Activated CD8-positive, alpha-beta T cell treated with anti-CD3 and anti-CD28 coated beads, Interleukin-2, amount 10 ng/mL, durations not matched to agents 7 days and 5 days (primary cell): Measurements from ENCODE around the gene DNAAF3. TPM values are rescaled to one million over a fixed set of nuclear protein-coding genes. Genes with fewer than 3 reads are reported as not detected.

Experiments
- ATAC-seq: fragments of 150-1000 bp; cut with Tn5 transposase; one replicate; pipeline ENCODE4 v1.10.0; 2021; ENCODE audit warnings: moderate library complexity
- CTCF ChIA-PET: fragments of 350-600 bp; sonication (Branson Sonifier 250); formaldehyde crosslinking; loops from one replicate; lab custom pipeline; 2021; ENCODE audit warnings: antibody characterized with exemption; lab: Charles Lee
- POLR2A ChIA-PET: fragments of 350-600 bp; sonication (Branson Sonifier 250); formaldehyde crosslinking; loops from one replicate; lab custom pipeline; 2021; ENCODE audit warnings: antibody characterized with exemption; lab: Charles Lee
- DNase-seq: peaks from one replicate; pipeline ENCODE4 v3.0.0-alpha.2; 2020
- H3K27ac Mint-ChIP-seq: one replicate; pipeline ENCODE4 v1.8.0; 2021; ENCODE audit warnings: mild to moderate bottlenecking, mixed read lengths
- H3K27me3 Mint-ChIP-seq: one replicate; pipeline ENCODE4 v1.8.0; 2021; ENCODE audit warnings: low read depth, mixed read lengths
- H3K36me3 Mint-ChIP-seq: one replicate; pipeline ENCODE4 v1.8.0; 2021; ENCODE audit warnings: low read depth, mixed read lengths
- H3K4me1 Mint-ChIP-seq: one replicate; pipeline ENCODE4 v1.8.0; 2021; ENCODE audit warnings: low read depth, mixed read lengths
- H3K4me3 Mint-ChIP-seq: one replicate; pipeline ENCODE4 v1.8.0; 2021; ENCODE audit warnings: mild to moderate bottlenecking, mixed read lengths
- H3K9me3 Mint-ChIP-seq: one replicate; pipeline ENCODE4 v1.8.0; 2022; ENCODE audit warnings: mixed read lengths; ENCODE audit not compliant: insufficient read depth
- total RNA-seq, 2 experiments: library from RNA; stranded (reverse); gene quantifications; one replicate each; pipeline ENCODE4 v1.2.3, GENCODE V29; 2021

Gene DNAAF3
- total RNA-seq, 2 experiments from 2014 or later, result 0.21 to 0.23 TPM

DNA sequence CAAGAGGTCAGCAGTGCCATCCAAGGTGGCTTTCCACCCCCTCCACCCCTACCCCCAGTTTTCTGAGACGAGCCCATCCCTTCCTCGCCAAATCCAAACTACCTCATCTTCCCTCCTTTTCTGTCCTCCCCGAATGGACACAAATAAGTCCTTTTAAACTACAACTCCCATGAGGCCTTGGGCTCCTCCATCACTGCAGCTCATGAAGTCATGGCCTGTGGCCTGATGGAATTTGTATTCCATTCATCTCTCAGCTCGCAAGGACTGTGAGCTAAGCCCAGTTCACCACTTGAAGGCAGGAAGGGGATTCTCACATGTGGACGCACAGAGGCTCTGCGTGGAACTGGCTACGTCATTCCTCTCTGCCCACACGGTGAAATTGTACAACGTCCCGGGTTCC lies 30.4 kb upstream of the DNAAF3 start:
- peaks cover 2% of the 10 kb centered on the region for H3K27me3 Mint-ChIP-seq
- no peak for DNase-seq
- no peak for ATAC-seq
- CTCF ChIA-PET, result no interaction called here
- no peak overlapping the region for H3K27ac Mint-ChIP-seq
- no peaks in the 10 kb centered on the region for H3K4me1 Mint-ChIP-seq
- no peaks in the 10 kb centered on the region for H3K9me3 Mint-ChIP-seq
- no peaks in the 10 kb centered on the region for H3K36me3 Mint-ChIP-seq
- POLR2A ChIA-PET, result no interaction called here
- no peak overlapping the region for H3K4me3 Mint-ChIP-seq

DNA sequence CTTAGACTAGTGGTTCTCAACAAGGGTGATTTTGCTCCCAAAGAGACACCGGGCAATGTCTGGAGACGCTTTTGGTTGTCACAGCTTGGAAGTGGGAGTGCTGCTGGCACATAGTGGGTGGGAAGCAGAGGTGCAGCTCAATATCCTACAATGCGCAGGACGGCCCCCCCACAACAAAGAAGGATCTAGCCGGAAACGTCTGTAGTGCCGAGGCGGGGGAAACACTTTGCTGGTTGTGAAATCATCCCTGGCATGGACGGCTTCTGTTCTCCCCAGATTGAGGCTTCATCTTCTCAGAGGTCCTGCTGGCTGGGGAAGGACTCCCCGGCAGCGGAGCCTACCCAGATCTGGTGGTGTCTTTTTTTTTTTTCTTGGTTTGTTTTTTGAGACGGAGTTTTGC lies 27.1 kb upstream of the DNAAF3 start:
- ATAC-seq (no peak), DNase-seq (no peak)
- Mint-ChIP-seq H3K4me3 (no peak overlapping the region), H3K27me3 (no peaks in the 10 kb centered on the region), H3K36me3 (no peaks in the 10 kb centered on the region), H3K9me3 (no peaks in the 10 kb centered on the region), H3K4me1 (peaks cover 9% of the 10 kb centered on the region), H3K27ac (no peak overlapping the region)
- CTCF ChIA-PET, result no interaction called here
- POLR2A ChIA-PET, result interaction anchor here (1.1 to 1.2 kb wide), 2 partner anchors 11 to 214 kb away, joined by 4 read pairs; partner anchors contain the start of gene UBE2S

DNA sequence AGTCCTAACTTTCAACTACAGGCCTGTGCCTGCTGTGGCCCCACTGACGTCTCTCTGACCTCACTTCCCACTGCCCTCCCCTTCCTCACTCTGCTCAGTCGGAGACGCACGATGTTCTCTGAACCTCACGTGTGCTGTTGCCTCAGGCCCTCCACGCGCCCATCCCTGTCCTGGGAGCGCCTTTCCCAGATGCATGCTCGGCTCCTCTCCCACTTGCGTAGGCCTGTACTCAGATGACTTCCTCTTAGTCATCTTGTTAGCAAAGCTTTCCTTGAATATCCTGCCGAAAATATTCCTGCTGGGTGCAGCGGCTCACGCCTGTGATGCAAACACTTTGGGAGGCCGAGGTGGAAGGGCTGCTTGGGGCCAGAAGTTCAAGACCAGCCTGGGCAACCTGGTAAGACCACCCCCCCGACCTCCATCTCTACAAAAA lies 23.0 kb upstream of the DNAAF3 start:
- no peaks in the 10 kb centered on the region for H3K36me3 Mint-ChIP-seq
- no peaks in the 10 kb centered on the region for H3K9me3 Mint-ChIP-seq
- no peak for DNase-seq
- ChIA-PET CTCF (no interaction called here), POLR2A (no interaction called here)
- peaks cover 2% of the 10 kb centered on the region for H3K27me3 Mint-ChIP-seq
- H3K4me1 Mint-ChIP-seq, result peaks cover 20% of the 10 kb centered on the region
- no peak for ATAC-seq
- no peak overlapping the region for H3K27ac Mint-ChIP-seq
- no peak overlapping the region for H3K4me3 Mint-ChIP-seq

DNA sequence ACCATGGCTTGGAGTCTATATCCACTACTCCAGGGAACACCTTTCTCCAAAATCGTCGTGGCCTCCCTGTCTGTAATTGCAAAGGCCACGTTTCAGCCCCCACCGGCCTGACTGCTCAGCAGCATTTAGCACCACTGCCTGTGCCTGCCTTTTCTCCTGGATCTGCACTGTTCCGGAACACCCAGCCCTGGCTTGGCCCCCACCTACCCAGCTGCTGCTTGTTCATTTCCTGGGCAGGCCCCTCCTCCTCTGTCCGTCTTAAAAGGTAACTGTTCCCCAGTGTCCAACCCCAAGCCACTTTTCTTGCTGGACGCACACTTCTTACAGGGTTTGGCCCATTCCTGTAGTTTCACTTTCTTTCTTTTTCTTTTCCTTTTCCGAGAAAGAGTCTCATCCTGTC lies 22.2 kb upstream of the DNAAF3 start:
- DNase-seq (no peak), ATAC-seq (no peak)
- peak overlapping the region; percentile 32 for H3K27ac Mint-ChIP-seq
- H3K27me3 Mint-ChIP-seq, result peaks cover 2% of the 10 kb centered on the region
- H3K9me3 Mint-ChIP-seq, result no peaks in the 10 kb centered on the region
- peaks cover 23% of the 10 kb centered on the region for H3K4me1 Mint-ChIP-seq
- CTCF ChIA-PET, result no interaction called here
- POLR2A ChIA-PET, result no interaction called here
- H3K36me3 Mint-ChIP-seq, result no peaks in the 10 kb centered on the region
- H3K4me3 Mint-ChIP-seq, result no peak overlapping the region

DNA sequence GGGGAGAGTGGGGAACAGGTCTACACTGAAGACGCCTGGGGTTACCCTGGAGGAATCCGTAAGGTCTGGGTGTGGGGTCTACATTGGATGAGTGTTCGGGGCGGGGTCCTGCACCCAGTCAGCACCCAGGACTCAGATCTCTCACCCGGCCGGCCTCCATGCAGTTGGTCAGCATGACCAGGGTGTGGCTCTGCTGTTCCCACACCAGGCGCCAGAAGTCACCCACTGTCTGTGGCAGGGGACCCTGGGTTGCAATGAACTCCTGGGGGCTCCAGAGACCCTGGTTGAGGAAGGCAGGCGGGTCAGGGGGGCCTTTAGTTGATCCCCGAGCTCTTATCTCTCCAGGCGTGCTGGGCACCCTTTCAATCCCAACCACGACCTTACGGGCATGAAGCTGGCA lies 19.7 kb upstream of the DNAAF3 start:
- ChIA-PET CTCF (no interaction called here), POLR2A (no interaction called here)
- H3K4me1 Mint-ChIP-seq, result peaks cover 23% of the 10 kb centered on the region
- no peaks in the 10 kb centered on the region for H3K36me3 Mint-ChIP-seq
- DNase-seq (no peak), ATAC-seq (no peak)
- H3K4me3 Mint-ChIP-seq, result no peak overlapping the region
- H3K27ac Mint-ChIP-seq, result no peak overlapping the region
- H3K9me3 Mint-ChIP-seq, result no peaks in the 10 kb centered on the region
- H3K27me3 Mint-ChIP-seq, result peaks cover 13% of the 10 kb centered on the region

DNA sequence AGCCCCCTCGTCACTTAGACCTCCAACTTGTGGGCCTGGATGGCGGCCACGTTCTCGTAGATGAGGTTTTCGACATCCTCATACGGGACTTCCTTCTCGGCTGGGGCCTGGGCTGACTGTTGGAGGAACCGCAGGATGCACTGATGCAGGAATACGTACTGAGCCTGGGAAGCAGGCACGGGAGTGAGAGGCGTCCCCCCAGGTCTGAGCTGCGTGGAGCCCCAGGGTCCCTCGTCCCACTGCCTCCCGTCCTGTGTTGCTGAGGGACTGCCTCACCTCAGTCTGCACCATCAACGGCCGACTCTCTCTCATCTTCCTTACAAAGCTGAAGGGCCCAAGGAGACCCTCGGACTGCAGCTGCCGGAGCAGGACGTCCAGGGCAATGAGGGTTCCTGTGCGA lies 15.3 kb upstream of the DNAAF3 start:
- POLR2A ChIA-PET, result no interaction called here
- ATAC-seq, result no peak
- peaks cover 35% of the 10 kb centered on the region for H3K4me1 Mint-ChIP-seq
- H3K4me3 Mint-ChIP-seq, result no peak overlapping the region
- peaks cover 32% of the 10 kb centered on the region for H3K27me3 Mint-ChIP-seq
- H3K36me3 Mint-ChIP-seq, result no peaks in the 10 kb centered on the region
- DNase-seq, result no peak
- no peak overlapping the region for H3K27ac Mint-ChIP-seq
- H3K9me3 Mint-ChIP-seq, result no peaks in the 10 kb centered on the region
- CTCF ChIA-PET, result no interaction called here

DNA sequence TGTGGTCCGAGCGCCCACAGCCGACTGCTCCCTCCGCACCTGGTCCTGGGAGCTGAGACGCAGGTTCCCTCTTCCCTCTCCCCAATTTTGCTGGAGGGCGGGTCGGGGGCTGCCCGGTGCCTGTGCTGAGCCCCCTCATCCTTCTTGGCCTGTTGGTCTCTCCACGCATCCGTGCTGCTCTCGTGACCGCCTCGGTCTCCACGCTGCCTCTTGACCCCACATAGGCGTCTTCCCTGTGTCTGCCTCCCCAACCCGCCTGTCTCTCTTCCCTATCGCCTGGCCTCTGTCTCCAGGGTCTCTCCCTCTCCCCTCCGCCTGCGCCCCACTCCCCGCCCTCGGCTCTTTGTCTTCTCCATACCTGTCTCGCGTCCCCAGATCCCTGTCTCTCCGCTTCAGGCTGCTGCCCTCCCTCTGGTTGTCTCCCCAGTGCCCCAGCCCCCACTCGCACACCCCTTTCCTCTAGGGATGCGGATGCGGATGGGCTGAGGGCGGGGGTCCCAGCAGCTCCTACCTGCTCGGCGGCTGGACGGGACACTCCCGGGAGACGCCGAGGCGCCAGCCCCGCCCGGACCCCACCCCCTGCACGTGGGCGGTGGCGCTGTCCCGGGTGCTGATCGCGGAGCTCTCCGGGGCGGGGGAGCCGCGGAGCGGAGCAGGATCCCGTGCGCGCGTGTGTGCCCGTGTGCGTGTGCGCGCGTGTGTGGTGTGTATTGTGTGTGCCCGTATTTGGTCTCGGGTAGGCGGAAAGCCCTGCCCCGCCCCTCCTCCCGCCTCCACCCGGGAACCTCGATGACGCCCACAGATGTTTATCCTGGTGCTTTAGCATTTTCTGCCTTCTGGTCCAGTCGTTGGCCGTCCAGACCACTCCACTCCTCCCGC lies 13.4 kb upstream of the DNAAF3 start, which contains the start of gene SYT5:
TSS of gene SYT5 (minus strand) at position 684 of the 879 bp plus-strand sequence. CDS start 1,248 bp downstream, outside the sequence.
- ATAC-seq (peak; percentile 54), DNase-seq (peak; percentile 74)
- H3K4me1 Mint-ChIP-seq, result peaks cover 33% of the 10 kb centered on the region
- H3K4me3 Mint-ChIP-seq, result peak within 1 kb of the TSS; percentile 65
- no peaks in the 10 kb centered on the region for H3K36me3 Mint-ChIP-seq
- POLR2A ChIA-PET, result interaction anchor here (0.7 to 1.1 kb wide), 2 partner anchors 79 to 228 kb away, joined by 4 read pairs; partner anchors contain the start of genes PPP6R1 and UBE2S
- peaks cover 43% of the 10 kb centered on the region for H3K27me3 Mint-ChIP-seq
- peak within 1 kb of the TSS; percentile 67 for H3K27ac Mint-ChIP-seq
- CTCF ChIA-PET, result no interaction called here
- peaks cover 3% of the 10 kb centered on the region for H3K9me3 Mint-ChIP-seq

DNA sequence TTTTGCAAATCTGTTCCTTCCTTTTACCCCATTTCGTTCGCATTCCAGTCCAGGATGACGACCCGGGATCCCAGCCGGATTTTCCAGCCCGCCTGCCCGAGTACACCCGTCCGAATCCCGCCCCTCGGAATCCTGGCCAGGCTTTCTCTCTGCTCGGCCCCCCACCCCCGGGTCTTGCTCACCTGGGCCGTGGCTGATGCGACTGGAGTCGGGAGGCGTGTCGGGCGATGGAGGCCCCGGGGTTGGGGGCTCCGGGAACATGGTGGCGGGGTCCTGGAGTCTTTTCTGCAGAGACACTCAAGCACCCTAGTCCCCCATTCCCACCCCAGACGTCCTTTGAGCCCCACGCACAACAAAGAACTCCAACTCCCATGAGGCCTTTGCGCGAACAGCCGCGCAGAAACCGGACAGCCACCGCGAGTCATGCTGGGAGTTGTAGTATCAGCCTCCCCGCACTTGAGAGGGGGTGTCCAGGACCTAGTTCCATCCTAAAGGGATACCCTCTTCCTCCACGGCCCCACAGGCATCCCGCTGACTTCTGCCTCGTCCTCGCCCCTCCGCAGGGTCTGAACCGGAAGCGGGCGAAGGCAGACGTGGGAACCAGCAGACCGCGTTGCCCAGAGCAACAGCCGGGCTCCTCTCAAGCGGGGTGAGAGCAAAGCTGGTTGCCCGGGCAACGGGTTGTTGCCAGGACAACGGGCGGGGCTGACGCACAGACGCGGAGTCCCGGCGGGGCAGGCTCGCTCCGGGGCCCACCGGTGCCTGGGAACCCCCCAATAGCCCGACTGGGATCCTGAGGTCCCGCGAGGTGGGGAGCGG lies 12.6 kb upstream of the DNAAF3 start:
- peak overlapping the region; percentile 65 for H3K4me3 Mint-ChIP-seq
- DNase-seq (peak; percentile 96), ATAC-seq (peak; percentile 83)
- H3K27me3 Mint-ChIP-seq, result peaks cover 49% of the 10 kb centered on the region
- H3K4me1 Mint-ChIP-seq, result peaks cover 36% of the 10 kb centered on the region
- POLR2A ChIA-PET, result interaction anchor here (0.6 to 0.7 kb wide), 2 partner anchors 31 to 229 kb away, joined by 3 to 4 read pairs; partner anchors contain the start of gene UBE2S
- peaks cover 3% of the 10 kb centered on the region for H3K9me3 Mint-ChIP-seq
- peak overlapping the region; percentile 67 for H3K27ac Mint-ChIP-seq
- no peaks in the 10 kb centered on the region for H3K36me3 Mint-ChIP-seq
- CTCF ChIA-PET, result interaction anchor here (1.5 kb wide), 1 partner anchor 13 kb away, joined by 4 read pairs; the partner anchor contains the start of gene DNAAF3

DNA sequence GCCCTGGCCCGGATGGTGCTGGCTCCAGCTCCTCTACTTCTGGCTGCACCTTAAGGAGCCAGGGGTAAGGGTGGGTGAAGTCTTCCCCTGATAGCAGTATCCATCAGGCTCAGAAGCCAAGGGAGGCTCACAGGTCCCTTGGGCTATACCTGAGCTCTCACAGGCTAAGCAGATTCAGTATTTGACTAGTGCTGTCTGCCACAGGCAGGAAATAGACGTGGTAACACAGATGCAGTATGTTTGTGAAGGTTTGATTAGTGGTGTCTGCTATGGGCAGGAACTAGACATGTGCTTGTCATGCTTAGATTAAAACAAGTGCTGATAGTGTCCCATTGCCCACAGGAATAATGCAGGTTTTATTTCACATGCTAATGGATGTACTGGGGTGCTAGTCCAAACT lies 9.7 kb upstream of the DNAAF3 start:
- Mint-ChIP-seq H3K27ac (no peak overlapping the region), H3K36me3 (no peaks in the 10 kb centered on the region), H3K9me3 (peaks cover 3% of the 10 kb centered on the region), H3K4me3 (no peak overlapping the region), H3K4me1 (peaks cover 49% of the 10 kb centered on the region), H3K27me3 (peaks cover 55% of the 10 kb centered on the region)
- CTCF ChIA-PET, result interaction anchor here (1.2 to 1.4 kb wide), 2 partner anchors 9 to 17 kb away, joined by 3 to 4 read pairs; no protein-coding TSS in a partner anchor
- POLR2A ChIA-PET, result no interaction called here
- no peak for ATAC-seq
- peak; percentile 29 for DNase-seq

DNA sequence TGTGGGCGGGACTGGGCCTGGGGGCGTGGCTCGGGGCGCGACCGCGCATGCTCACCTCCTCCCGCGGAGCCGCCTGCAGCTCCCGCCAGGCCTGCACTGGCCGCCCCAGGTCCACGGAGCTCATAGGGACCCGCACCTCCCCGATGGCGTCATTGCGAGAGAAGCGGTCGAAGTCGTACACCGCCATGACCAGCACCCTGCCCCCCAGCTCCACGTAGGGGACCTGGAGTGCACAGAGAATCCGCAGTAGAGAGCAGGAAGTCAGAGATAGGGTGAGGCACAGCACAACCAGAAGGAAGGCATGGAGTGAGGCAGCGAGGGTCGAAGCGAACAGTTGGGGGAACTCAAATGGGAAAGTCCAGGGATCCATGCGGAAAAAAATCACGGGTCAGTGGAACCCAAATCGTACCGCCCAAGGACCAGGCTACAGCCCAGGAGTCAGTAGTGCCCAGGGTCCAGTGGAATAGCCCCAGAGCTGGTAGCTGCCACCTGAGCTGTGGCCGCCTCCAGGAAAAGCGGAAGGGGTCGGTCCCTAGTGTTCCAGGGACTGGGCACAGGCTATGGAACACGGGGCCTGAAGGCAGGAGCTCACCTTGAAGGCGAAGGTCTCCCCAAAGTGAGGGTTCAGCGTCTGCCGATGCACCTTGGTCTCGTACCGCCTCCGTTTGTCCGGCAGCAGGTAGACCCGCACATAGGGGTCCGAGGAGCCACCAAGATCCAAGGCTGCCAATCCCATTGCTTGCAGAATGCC lies 8.9 kb upstream of the DNAAF3 start:
- ATAC-seq (no peak), DNase-seq (no peak)
- ChIA-PET POLR2A (no interaction called here), CTCF (interaction anchor here (1.0 to 1.8 kb wide), 5 partner anchors 8 to 209 kb away, joined by 3 to 7 read pairs (median 4); partner anchors contain the start of genes DNAAF3 and TMEM238)
- H3K9me3 Mint-ChIP-seq, result peaks cover 3% of the 10 kb centered on the region
- H3K4me1 Mint-ChIP-seq, result peaks cover 46% of the 10 kb centered on the region
- no peak overlapping the region for H3K27ac Mint-ChIP-seq
- H3K27me3 Mint-ChIP-seq, result peaks cover 54% of the 10 kb centered on the region
- H3K4me3 Mint-ChIP-seq, result no peak overlapping the region
- H3K36me3 Mint-ChIP-seq, result no peaks in the 10 kb centered on the region
